Activated naive CD8-positive, alpha-beta T cell treated with anti-CD3 and anti-CD28 coated beads, Interleukin-2, amount 50 U/mL, for 16 hours (primary cell): ENCODE results near the gene IGDCC3.

Experiments
- DNase-seq: peaks from one replicate; pipeline ENCODE4 v3.0.0-alpha.2; 2020; ENCODE audit warnings: low read depth, low spot score

IGDCC3 gene

GRCh38 chr15:65298731-65299130 is 79.1 kb downstream of the IGDCC3 start:
- no peak for DNase-seq

GRCh38 chr15:65292938-65293518 is 84.8 kb downstream of the IGDCC3 start:
- no peak for DNase-seq

GRCh38 chr15:65290228-65290627 is 87.6 kb downstream of the IGDCC3 start:
- no peak for DNase-seq

GRCh38 chr15:65289261-65289854 is 88.4 kb downstream of the IGDCC3 start:
- no peak for DNase-seq

GRCh38 chr15:65287520-65287855 is 90.3 kb downstream of the IGDCC3 start:
- DNase-seq: no peak

- peak; percentile 84 for DNase-seq
Measured at GRCh38 chr15:65286704-65287519, 90.9 kb downstream of the IGDCC3 start, which contains the start of gene PARP16. PARP16 (minus strand) TSS chr15:65286883; CDS start chr15:65286426, 457 bp downstream.

GRCh38 chr15:65286069-65286703 is 91.6 kb downstream of the IGDCC3 start:
- DNase-seq: no peak

GRCh38 chr15:65285291-65286068 is 92.3 kb downstream of the IGDCC3 start:
- DNase-seq: no peak

GRCh38 chr15:65278480-65278879 is 99.3 kb downstream of the IGDCC3 start:
- DNase-seq: no peak
